SU-DHL-6 (cell line): ENCODE data around the gene CLSTN3.

Experiments
- H2AFZ ChIP-seq: fragments of 200-600 bp; sonication (generic); 2 replicates; pipeline ENCODE4 v1.6.1; 2014; ENCODE audit warnings: low read depth, mild to moderate bottlenecking, moderate library complexity, mixed read lengths, antibody characterized with exemption, low read length; ENCODE audit not compliant: severe bottlenecking
- H3F3A ChIP-seq: fragments of 200-600 bp; shearing (Covaris generic); 2 replicates; pipeline ENCODE4 v1.6.0; 2016; ENCODE audit warnings: antibody characterized with exemption, mild to moderate bottlenecking; ENCODE audit not compliant: insufficient read depth
- H3K27ac ChIP-seq: fragments of 200-600 bp; sonication (generic); 2 replicates; pipeline ENCODE4 v1.5.1; 2016; ENCODE audit warnings: low read depth, mild to moderate bottlenecking, low read length, moderate library complexity, mixed read lengths
- H3K27me3 ChIP-seq: fragments of 200-600 bp; sonication (generic), shearing (Covaris generic); 2 replicates; pipeline ENCODE4 v1.6.0; 2014; ENCODE audit warnings: mild to moderate bottlenecking, low read length
- H3K36me3 ChIP-seq: fragments of 200-600 bp; sonication (generic); 2 replicates; pipeline ENCODE4 v1.6.1; 2014; ENCODE audit warnings: mild to moderate bottlenecking, low read length, mixed read lengths
- H3K4me2 ChIP-seq: fragments of 300-600, 200-600 bp; shearing (Covaris generic), sonication (generic); 2 replicates; pipeline ENCODE4 v1.6.0; 2014; ENCODE audit warnings: low read length, low read depth, mild to moderate bottlenecking; ENCODE audit not compliant: poor library complexity, severe bottlenecking
- H3K4me3 ChIP-seq: fragments of 200-600 bp; sonication (generic); 2 replicates; pipeline ENCODE4 v1.5.1; 2014; ENCODE audit warnings: antibody characterized with exemption, low read length, mild to moderate bottlenecking, mixed read lengths; ENCODE audit not compliant: insufficient read depth, poor library complexity, severe bottlenecking
- H3K79me2 ChIP-seq: fragments of 200-600 bp; sonication (generic); 2 replicates; pipeline ENCODE4 v1.6.1; 2014; ENCODE audit warnings: mild to moderate bottlenecking, low read length, moderate library complexity; ENCODE audit not compliant: insufficient read depth
- H3K9ac ChIP-seq: fragments of 200-600 bp; sonication (generic); 2 replicates; pipeline ENCODE4 v1.7.0; 2014; ENCODE audit warnings: mild to moderate bottlenecking, low read length
- H3K9me2 ChIP-seq: fragments of 200-600 bp; sonication (generic); replicated peaks from 2 replicates; pipeline ENCODE4 v1.6.1; 2014; ENCODE audit warnings: low read length; ENCODE audit not compliant: insufficient read depth
- H3K9me3 ChIP-seq: fragments of 200-600 bp; sonication (generic); 2 replicates; pipeline ENCODE4 v1.6.1; 2014; ENCODE audit warnings: low read length, mixed read lengths; ENCODE audit not compliant: insufficient read depth
- H4K20me1 ChIP-seq: fragments of 200-600 bp; sonication (generic); 2 replicates; pipeline ENCODE4 v1.6.1; 2014; ENCODE audit warnings: low read depth, mild to moderate bottlenecking, antibody characterized with exemption, low read length, moderate library complexity, mixed read lengths
- EZH2phosphoT487 ChIP-seq: fragments of 200-600 bp; sonication (generic), shearing (Covaris generic); conservative IDR thresholded peaks from 2 replicates; pipeline ENCODE4 v1.6.1; 2018; ENCODE audit warnings: mild to moderate bottlenecking, antibody characterized with exemption, low read length, moderate library complexity, mixed read lengths
- TF ChIP-seq, protein P1 (sequence below): fragments of 200-600 bp; sonication (generic); IDR thresholded peaks from one replicate; pipeline ENCODE4 v1.5.1; 2017; ENCODE audit warnings: antibody characterized with exemption, mild to moderate bottlenecking, low read length, moderate library complexity; ENCODE audit not compliant: insufficient read depth, poor library complexity, severe bottlenecking

The CLSTN3 gene

GRCh38 chr12:7161811-7162210, 31.6 kb downstream of the CLSTN3 start:
- H3K27me3 ChIP-seq, result no peaks in the 10 kb centered on the region
- TF ChIP-seq, protein P1, sequence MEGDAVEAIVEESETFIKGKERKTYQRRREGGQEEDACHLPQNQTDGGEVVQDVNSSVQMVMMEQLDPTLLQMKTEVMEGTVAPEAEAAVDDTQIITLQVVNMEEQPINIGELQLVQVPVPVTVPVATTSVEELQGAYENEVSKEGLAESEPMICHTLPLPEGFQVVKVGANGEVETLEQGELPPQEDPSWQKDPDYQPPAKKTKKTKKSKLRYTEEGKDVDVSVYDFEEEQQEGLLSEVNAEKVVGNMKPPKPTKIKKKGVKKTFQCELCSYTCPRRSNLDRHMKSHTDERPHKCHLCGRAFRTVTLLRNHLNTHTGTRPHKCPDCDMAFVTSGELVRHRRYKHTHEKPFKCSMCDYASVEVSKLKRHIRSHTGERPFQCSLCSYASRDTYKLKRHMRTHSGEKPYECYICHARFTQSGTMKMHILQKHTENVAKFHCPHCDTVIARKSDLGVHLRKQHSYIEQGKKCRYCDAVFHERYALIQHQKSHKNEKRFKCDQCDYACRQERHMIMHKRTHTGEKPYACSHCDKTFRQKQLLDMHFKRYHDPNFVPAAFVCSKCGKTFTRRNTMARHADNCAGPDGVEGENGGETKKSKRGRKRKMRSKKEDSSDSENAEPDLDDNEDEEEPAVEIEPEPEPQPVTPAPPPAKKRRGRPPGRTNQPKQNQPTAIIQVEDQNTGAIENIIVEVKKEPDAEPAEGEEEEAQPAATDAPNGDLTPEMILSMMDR, result no peak
- no peak for TF ChIP-seq EZH2phosphoT487

DNA sequence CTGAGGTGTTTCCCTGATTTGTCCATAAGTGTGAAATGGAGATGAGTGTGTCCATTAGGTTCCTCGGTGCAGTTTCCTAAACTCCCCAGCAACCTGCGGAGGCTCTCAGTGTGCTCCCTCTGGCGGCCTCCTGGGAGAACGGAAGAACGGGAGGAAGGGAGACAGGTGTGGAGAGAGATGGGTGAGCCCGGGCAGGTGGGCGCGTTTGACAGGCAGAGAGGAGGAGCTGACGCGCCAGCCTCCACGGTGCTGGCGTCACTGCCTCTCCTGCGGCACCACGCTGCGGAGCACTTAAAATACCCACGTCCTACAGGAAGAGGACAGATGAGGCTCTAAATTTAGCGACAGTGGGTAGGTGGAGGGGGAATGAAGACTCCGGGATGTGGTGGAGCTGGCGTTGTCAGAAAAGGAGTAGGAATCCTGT, 32.5 kb downstream of the CLSTN3 start:
- Histone ChIP-seq H3K9me2 (no peaks in the 10 kb centered on the region), H3F3A (no peaks in the 10 kb centered on the region), H3K4me3 (no peak overlapping the region), H3K4me2 (no peak overlapping the region), H2AFZ (no peak overlapping the region), H3K27me3 (no peaks in the 10 kb centered on the region), H3K9ac (no peak overlapping the region), H3K79me2 (no peaks in the 10 kb centered on the region), H3K27ac (no peak overlapping the region), H3K36me3 (peaks cover 7% of the 10 kb centered on the region; the same call in 1 of the 2 replicates), H3K9me3 (peaks cover 14% of the 10 kb centered on the region; the same call in 1 of the 2 replicates), H4K20me1 (no peaks in the 10 kb centered on the region)
- TF ChIP-seq, protein P1, result no peak
- no peak for TF ChIP-seq EZH2phosphoT487

More at GRCh38 chr12:7161811-7162210, 31.6 kb downstream of the CLSTN3 start:
- H4K20me1 ChIP-seq, result no peaks in the 10 kb centered on the region
- H3K4me2 ChIP-seq, result no peak overlapping the region
- no peaks in the 10 kb centered on the region for H3K36me3 ChIP-seq
- no peaks in the 10 kb centered on the region for H3F3A ChIP-seq
- no peak overlapping the region for H3K9ac ChIP-seq
- H3K9me2 ChIP-seq, result no peaks in the 10 kb centered on the region
- no peak overlapping the region for H3K27ac ChIP-seq
- H2AFZ ChIP-seq, result no peak overlapping the region
- H3K79me2 ChIP-seq, result no peaks in the 10 kb centered on the region
- H3K4me3 ChIP-seq, result no peak overlapping the region
- H3K9me3 ChIP-seq, result peaks cover 7% of the 10 kb centered on the region; the same call in 1 of the 2 replicates

DNA sequence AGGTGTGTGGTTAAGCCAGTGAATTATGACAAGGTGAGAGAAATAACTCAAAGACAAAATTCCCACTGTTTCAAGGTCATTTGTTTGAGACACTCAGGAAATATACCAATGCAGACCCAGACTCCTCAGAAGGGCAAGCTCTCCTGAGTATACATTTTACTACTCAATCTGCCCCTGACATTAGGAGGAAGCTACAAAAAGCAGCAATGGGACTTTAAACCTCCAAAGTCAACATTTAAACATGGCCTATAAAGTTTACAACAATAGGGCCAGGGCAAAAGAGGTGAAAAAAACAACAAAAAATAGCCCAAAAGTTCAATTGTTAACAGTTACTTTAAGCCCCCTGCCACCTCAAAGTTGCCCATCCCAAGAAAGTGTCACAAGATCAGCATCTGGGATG, 39.8 kb downstream of the CLSTN3 start:
- Histone ChIP-seq H3K27me3 (no peaks in the 10 kb centered on the region), H3K27ac (no peak overlapping the region), H4K20me1 (no peaks in the 10 kb centered on the region), H3K9me2 (no peaks in the 10 kb centered on the region), H3K4me2 (no peak overlapping the region), H2AFZ (no peak overlapping the region), H3K9ac (no peak overlapping the region), H3K4me3 (no peak overlapping the region), H3F3A (no peaks in the 10 kb centered on the region), H3K9me3 (peaks cover 55% of the 10 kb centered on the region; the same call in 1 of the 2 replicates), H3K79me2 (no peaks in the 10 kb centered on the region), H3K36me3 (peaks cover 14% of the 10 kb centered on the region; the same call in 1 of the 2 replicates)
- no peak for TF ChIP-seq EZH2phosphoT487
- TF ChIP-seq, protein P1, result no peak
